HG02763 (cell line): ENCODE measurements around the gene PRMT7.

Source experiments
- ATAC-seq: cut with Tn5 transposase; IDR thresholded peaks from one replicate; pipeline ENCODE4 v1.9.1; 2021; ENCODE audit warnings: mild to moderate bottlenecking, moderate library complexity; ENCODE audit not compliant: unreplicated experiment

PRMT7 gene

GRCh38 chr16:68387301-68387700 is 76.5 kb downstream of the PRMT7 start:
- ATAC-seq: no peak

- ATAC-seq: no peak
Measured at GRCh38 chr16:68388124-68388523, 77.3 kb downstream of the PRMT7 start.

GRCh38 chr16:68389006-68389405 is 78.2 kb downstream of the PRMT7 start:
- no peak for ATAC-seq

GRCh38 chr16:68389750-68390371 is 79.0 kb downstream of the PRMT7 start:
- ATAC-seq: no peak

- ATAC-seq: no peak
Measured at GRCh38 chr16:68393333-68393732, 82.5 kb downstream of the PRMT7 start.

GRCh38 chr16:68395167-68395786 is 84.5 kb downstream of the PRMT7 start:
- no peak for ATAC-seq

GRCh38 chr16:68395815-68396214 is 85.0 kb downstream of the PRMT7 start:
- no peak for ATAC-seq

GRCh38 chr16:68396481-68396880 is 85.7 kb downstream of the PRMT7 start:
- no peak for ATAC-seq

- no peak for ATAC-seq
Measured at GRCh38 chr16:68397710-68398201, 86.9 kb downstream of the PRMT7 start.

GRCh38 chr16:68399456-68399855 is 88.6 kb downstream of the PRMT7 start:
- no peak for ATAC-seq

GRCh38 chr16:68400083-68400923 is 89.5 kb downstream of the PRMT7 start:
- no peak for ATAC-seq

- ATAC-seq: no peak
Measured at GRCh38 chr16:68400924-68401460, 90.2 kb downstream of the PRMT7 start.

GRCh38 chr16:68401871-68402747 is 91.3 kb downstream of the PRMT7 start:
- ATAC-seq: no peak

GRCh38 chr16:68402748-68403040 is 91.9 kb downstream of the PRMT7 start:
- ATAC-seq: no peak

GRCh38 chr16:68403177-68403576 is 92.4 kb downstream of the PRMT7 start:
- no peak for ATAC-seq

GRCh38 chr16:68403704-68404103 is 92.9 kb downstream of the PRMT7 start:
- ATAC-seq: no peak

- ATAC-seq: no peak
Measured at GRCh38 chr16:68404736-68405345, 94.0 kb downstream of the PRMT7 start.

GRCh38 chr16:68406458-68407152 is 95.8 kb downstream of the PRMT7 start:
- ATAC-seq: no peak
